OCI-LY7 (cell line): Measurements from ENCODE around the gene RASA2. TPM values are rescaled to one million over a fixed set of nuclear protein-coding genes. Genes with fewer than 3 reads are reported as not detected.

Source experiments
- BruUV-seq: library from RNA; stranded (reverse); fragments of 400-500 nt; replicated peaks from 2 replicates; lab custom pipeline; 2021; lab: Mats Ljungman, UMichigan
- CTCF ChIA-PET: fragments of 300-600 bp; sonication (Branson Sonifier 250); formaldehyde crosslinking; loops from one replicate; lab custom pipeline; 2022; ENCODE audit warnings: antibody characterized with exemption; ENCODE audit not compliant: unreplicated experiment; lab: Charles Lee
- POLR2A ChIA-PET: fragments of 300-600 bp; sonication (Branson Sonifier 250); formaldehyde crosslinking; loops from one replicate; lab custom pipeline; 2022; ENCODE audit warnings: antibody characterized with exemption; lab: Charles Lee
- DNase-seq: peaks from one replicate; pipeline ENCODE4 v3.0.0-alpha.2; 2015; ENCODE audit warnings: low spot score
- H2AFZ ChIP-seq: fragments of 200-600 bp; sonication (generic), shearing (Covaris generic); 2 replicates; pipeline ENCODE4 v1.6.1; 2014; ENCODE audit warnings: mild to moderate bottlenecking, antibody characterized with exemption, low read length, moderate library complexity
- H3K27ac ChIP-seq: fragments of 200-600 bp; sonication (generic); 2 replicates; pipeline ENCODE4 v1.5.1; 2014; ENCODE audit warnings: mixed run types, low read depth, mild to moderate bottlenecking, moderate library complexity, low read length, inconsistent platforms; ENCODE audit not compliant: poor library complexity, severe bottlenecking
- H3K36me3 ChIP-seq: fragments of 200-600 bp; sonication (generic); 2 replicates; pipeline ENCODE4 v1.6.1; 2014; ENCODE audit warnings: mild to moderate bottlenecking, antibody characterized with exemption, low read length, moderate library complexity, mixed read lengths; ENCODE audit not compliant: insufficient read depth
- H3K4me1 ChIP-seq: fragments of 200-600 bp; sonication (generic); 2 replicates; pipeline ENCODE4 v1.5.1; 2014; ENCODE audit warnings: mild to moderate bottlenecking, low read length; ENCODE audit not compliant: insufficient read depth, poor library complexity, severe bottlenecking
- H3K4me2 ChIP-seq: fragments of 200-600 bp; sonication (generic); 2 replicates; pipeline ENCODE4 v1.6.1; 2014; ENCODE audit warnings: mild to moderate bottlenecking, low read length
- H3K4me3 ChIP-seq: fragments of 200-600 bp; sonication (generic); 2 replicates; pipeline ENCODE4 v1.5.1; 2014; ENCODE audit warnings: mild to moderate bottlenecking, low read depth, low read length; ENCODE audit not compliant: poor library complexity, severe bottlenecking
- H3K79me2 ChIP-seq: fragments of 200-600 bp; sonication (generic); 2 replicates; pipeline ENCODE4 v1.6.1; 2016; ENCODE audit warnings: low read depth, mild to moderate bottlenecking, low read length, moderate library complexity, mixed read lengths; ENCODE audit not compliant: insufficient read depth
- H3K9me2 ChIP-seq: fragments of 200-600 bp; sonication (generic); 2 replicates; pipeline ENCODE4 v1.6.1; 2016; ENCODE audit warnings: mild to moderate bottlenecking, low read length, mixed read lengths; ENCODE audit not compliant: insufficient read depth
- H3K9me3 ChIP-seq: fragments of 200-600 bp; sonication (generic); 2 replicates; pipeline ENCODE4 v1.6.1; 2014; ENCODE audit warnings: mild to moderate bottlenecking, mixed run types, low read length, mixed read lengths
- H4K20me1 ChIP-seq: fragments of 200-600 bp; sonication (generic); 2 replicates; pipeline ENCODE4 v1.6.1; 2014; ENCODE audit warnings: mild to moderate bottlenecking, antibody characterized with exemption, low read length, moderate library complexity, mixed read lengths; ENCODE audit not compliant: insufficient read depth
- EZH2phosphoT487 ChIP-seq: fragments of 200-600 bp; sonication (generic); IDR thresholded peaks from 2 replicates; pipeline ENCODE4 v1.6.1; 2018; ENCODE audit warnings: low read depth, borderline replicate concordance, mild to moderate bottlenecking, mixed run types, antibody characterized with exemption, low read length, moderate library complexity, mixed read lengths
- intact Hi-C: fragments of 100-400 bp; cut with micrococcal nuclease; formaldehyde crosslinking; loops from one replicate; pipeline ENCODE4 v1.10.0; 2022; ENCODE audit not compliant: unreplicated experiment
- total RNA-seq, 2 experiments: library from RNA; depleted of rRNA in 1 of 2; stranded (reverse); fragments of >200 nt in 1 of 2; shearing (Covaris generic) in 1 of 2; gene quantifications; 2 replicates each; pipeline ENCODE4 v1.2.3, GENCODE V29; 2014 to 2022
- TF ChIP-seq, protein P1 (sequence below): fragments of 200-600 bp; sonication (generic); conservative IDR thresholded peaks from 2 replicates; pipeline ENCODE4 v1.5.1; 2014; ENCODE audit warnings: mild to moderate bottlenecking, antibody characterized with exemption, low read length, moderate library complexity, mixed read lengths

RASA2 gene
- total RNA-seq, 2 experiments from 2014 or later, result 11.0 to 21.7 TPM

DNA sequence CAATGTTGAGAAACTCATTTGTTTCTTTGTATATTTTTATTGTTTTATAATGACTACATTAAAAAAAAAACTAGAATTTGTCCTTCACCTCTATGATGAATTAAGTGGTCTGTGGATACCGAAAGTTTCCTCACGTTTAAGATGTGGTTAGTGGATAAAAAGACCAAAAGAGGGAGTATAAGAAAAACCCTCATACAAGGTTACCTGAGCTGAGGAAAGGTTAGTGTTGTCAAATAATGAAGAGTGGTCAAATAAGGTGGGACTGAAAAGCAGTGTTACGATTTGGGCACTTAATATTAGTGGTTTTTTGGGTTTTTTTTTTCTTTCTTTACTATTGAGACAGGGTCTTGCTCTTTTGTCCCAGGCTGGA lies 21.2 kb downstream of the RASA2 start:
- Histone ChIP-seq H3K4me1 (no peaks in the 10 kb centered on the region), H3K4me3 (no peak overlapping the region), H3K4me2 (no peak overlapping the region), H2AFZ (no peak overlapping the region), H3K9me3 (no peaks in the 10 kb centered on the region), H3K9me2 (no peaks in the 10 kb centered on the region), H3K79me2 (peaks cover 23% of the 10 kb centered on the region; the same call in 1 of the 2 replicates), H3K36me3 (peaks cover 28% of the 10 kb centered on the region), H4K20me1 (0 out of 2 replicates have a peak, but pooled peaks cover 5% of the 10 kb centered on the region), H3K27ac (no peak overlapping the region)
- BruUV-seq, result no TSS peak
- ChIA-PET POLR2A (interaction anchor here (0.7 kb wide), 1 partner anchor 200 kb away, joined by 3 read pairs; no protein-coding TSS in a partner anchor), CTCF (no interaction called here)
- TF ChIP-seq, protein P1, sequence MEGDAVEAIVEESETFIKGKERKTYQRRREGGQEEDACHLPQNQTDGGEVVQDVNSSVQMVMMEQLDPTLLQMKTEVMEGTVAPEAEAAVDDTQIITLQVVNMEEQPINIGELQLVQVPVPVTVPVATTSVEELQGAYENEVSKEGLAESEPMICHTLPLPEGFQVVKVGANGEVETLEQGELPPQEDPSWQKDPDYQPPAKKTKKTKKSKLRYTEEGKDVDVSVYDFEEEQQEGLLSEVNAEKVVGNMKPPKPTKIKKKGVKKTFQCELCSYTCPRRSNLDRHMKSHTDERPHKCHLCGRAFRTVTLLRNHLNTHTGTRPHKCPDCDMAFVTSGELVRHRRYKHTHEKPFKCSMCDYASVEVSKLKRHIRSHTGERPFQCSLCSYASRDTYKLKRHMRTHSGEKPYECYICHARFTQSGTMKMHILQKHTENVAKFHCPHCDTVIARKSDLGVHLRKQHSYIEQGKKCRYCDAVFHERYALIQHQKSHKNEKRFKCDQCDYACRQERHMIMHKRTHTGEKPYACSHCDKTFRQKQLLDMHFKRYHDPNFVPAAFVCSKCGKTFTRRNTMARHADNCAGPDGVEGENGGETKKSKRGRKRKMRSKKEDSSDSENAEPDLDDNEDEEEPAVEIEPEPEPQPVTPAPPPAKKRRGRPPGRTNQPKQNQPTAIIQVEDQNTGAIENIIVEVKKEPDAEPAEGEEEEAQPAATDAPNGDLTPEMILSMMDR, result no peak
- TF ChIP-seq EZH2phosphoT487, result no peak
- DNase-seq, result no peak
- intact Hi-C loops, result no loop called here

DNA sequence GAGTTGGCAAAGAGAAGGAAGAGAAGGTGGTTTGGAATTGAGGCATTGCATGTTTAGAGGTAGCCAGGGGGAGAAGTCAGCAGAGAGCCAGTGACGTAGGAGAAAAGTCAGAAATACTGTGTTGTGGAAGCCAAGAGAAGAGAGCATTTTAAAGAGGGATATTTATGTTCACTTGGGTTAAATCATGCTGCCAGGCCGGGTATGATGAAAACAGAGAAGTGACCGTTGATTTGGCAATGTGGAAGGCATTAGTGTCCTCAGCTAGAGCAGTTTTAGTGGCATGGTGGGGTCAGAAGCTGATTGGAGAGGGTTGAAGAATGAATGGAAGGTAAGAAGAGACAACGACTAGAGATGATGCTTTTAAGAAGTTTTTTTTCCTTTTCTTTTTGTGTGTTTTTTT lies 24.5 kb downstream of the RASA2 start:
- peaks cover 12% of the 10 kb centered on the region; the same call in 1 of the 2 replicates for H3K79me2 ChIP-seq
- ChIA-PET POLR2A (no interaction called here), CTCF (no interaction called here)
- TF ChIP-seq, protein P1, result no peak
- TF ChIP-seq EZH2phosphoT487, result no peak
- H4K20me1 ChIP-seq, result no peaks in the 10 kb centered on the region
- BruUV-seq, result no TSS peak
- H3K27ac ChIP-seq, result no peak overlapping the region
- peaks cover 1% of the 10 kb centered on the region; the same call in 1 of the 2 replicates for H3K9me3 ChIP-seq
- H3K4me1 ChIP-seq, result no peaks in the 10 kb centered on the region
- no peak overlapping the region for H2AFZ ChIP-seq
- no peaks in the 10 kb centered on the region for H3K9me2 ChIP-seq
- H3K36me3 ChIP-seq, result peaks cover 31% of the 10 kb centered on the region
- H3K4me2 ChIP-seq, result no peak overlapping the region
- no peak for DNase-seq
- intact Hi-C loops, result loop anchor here (2.0 kb wide), 1 partner anchor 53 kb away; no protein-coding TSS in a partner anchor
- H3K4me3 ChIP-seq, result no peak overlapping the region

DNA sequence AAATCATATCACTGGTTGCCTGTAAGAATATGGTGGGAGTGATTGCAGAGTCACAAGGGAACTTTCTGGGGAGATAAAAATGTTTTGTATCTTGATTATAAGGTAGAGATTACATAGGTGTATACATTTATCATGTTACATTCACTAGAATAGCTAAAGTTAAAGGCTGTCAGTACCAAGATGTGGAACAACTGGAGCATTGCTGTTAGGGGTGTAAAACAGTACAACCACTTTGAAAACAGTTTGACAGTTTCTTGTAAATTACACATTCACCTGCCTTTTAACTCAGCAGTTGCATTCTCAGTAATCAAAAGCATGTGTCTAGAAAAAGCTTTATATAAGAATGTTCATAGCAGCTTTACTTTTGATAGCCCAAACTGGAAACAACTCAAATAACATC lies 27.6 kb downstream of the RASA2 start:
- no peak for DNase-seq
- Histone ChIP-seq H3K79me2 (no peaks in the 10 kb centered on the region), H3K4me3 (no peak overlapping the region), H3K9me2 (no peaks in the 10 kb centered on the region), H4K20me1 (no peaks in the 10 kb centered on the region), H3K9me3 (peaks cover 12% of the 10 kb centered on the region; the same call in 1 of the 2 replicates), H3K4me1 (no peaks in the 10 kb centered on the region), H2AFZ (no peak overlapping the region), H3K36me3 (peaks cover 57% of the 10 kb centered on the region), H3K27ac (no peak overlapping the region), H3K4me2 (no peak overlapping the region)
- POLR2A ChIA-PET, result interaction anchor here (0.7 to 2.6 kb wide), 9 partner anchors 10 to 64 kb away, joined by 3 to 8 read pairs (median 3); no protein-coding TSS in a partner anchor
- TF ChIP-seq, protein P1, result no peak
- TF ChIP-seq EZH2phosphoT487, result no peak
- no TSS peak for BruUV-seq
- intact Hi-C loops, result no loop called here
- CTCF ChIA-PET, result interaction anchor here (0.7 kb wide), 1 partner anchor 15 kb away, joined by 3 read pairs; no protein-coding TSS in a partner anchor
